SK-N-SH treated with all-trans-retinoic acid at 6 μM for 48 hours (cell line): ENCODE measurements around the gene CASTOR1.

Source experiments
- ARNTL ChIP-seq: fragments of 450-650 bp; formaldehyde crosslinking; IDR thresholded peaks from 2 replicates; pipeline ENCODE4 v1.5.0; 2020; ENCODE audit warnings: low read depth, mild to moderate bottlenecking, moderate library complexity, borderline replicate concordance
- RARB ChIP-seq: fragments of 250-450 bp; sonication (Bioruptor Pico); IDR thresholded peaks from 2 replicates; pipeline ENCODE4 v1.8.0; 2021; ENCODE audit warnings: mild to moderate bottlenecking, moderate library complexity
- ZFP3 ChIP-seq: fragments of 250-450 bp; sonication (Bioruptor Pico); IDR thresholded peaks from 2 replicates; pipeline ENCODE4 v1.5.0; 2020; ENCODE audit warnings: mild to moderate bottlenecking, moderate library complexity
- ZNF70 ChIP-seq: fragments of 450-650 bp; formaldehyde crosslinking; IDR thresholded peaks from 2 replicates; pipeline ENCODE4 v1.5.0; 2020; ENCODE audit warnings: mild to moderate bottlenecking, moderate library complexity
- TF ChIP-seq, protein P1 (sequence below): fragments of 250-450 bp; sonication (Bioruptor Pico); IDR thresholded peaks from 2 replicates; pipeline ENCODE4 v1.8.0; 2021; ENCODE audit warnings: low read depth, mild to moderate bottlenecking, moderate library complexity, borderline replicate concordance
- TF ChIP-seq, protein P2 (sequence below): fragments of 250-450 bp; sonication (Bioruptor Pico); IDR thresholded peaks from 2 replicates; pipeline ENCODE4 v1.5.1; 2021; ENCODE audit warnings: mild to moderate bottlenecking, moderate library complexity

DNA sequence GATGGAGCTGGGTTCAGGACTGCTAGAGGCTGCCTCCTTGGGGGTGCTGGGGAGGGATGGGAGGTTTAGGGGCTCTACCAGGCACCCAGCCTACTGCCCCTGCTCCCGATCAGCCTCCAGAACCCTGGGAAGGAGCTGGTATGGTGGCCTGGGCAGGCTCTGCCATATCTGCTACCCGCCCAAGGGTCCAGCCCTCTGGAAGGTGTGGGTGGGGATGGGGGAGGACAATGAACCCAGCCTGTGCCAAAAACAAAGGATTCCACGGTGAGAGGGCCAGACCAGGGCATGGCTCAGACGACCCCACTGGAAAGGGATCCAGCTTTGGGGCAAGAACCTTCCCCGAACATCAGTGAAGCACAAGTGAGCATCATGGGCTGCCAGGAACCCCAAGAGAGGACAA, 3.0 kb downstream of the CASTOR1 start:
- TF ChIP-seq ARNTL (no peak), ZNF70 (CRISPR knock-in tag) (no peak), ZFP3 (CRISPR knock-in tag) (no peak), RARB (CRISPR knock-in tag) (no peak)
- TF ChIP-seq, protein P1, sequence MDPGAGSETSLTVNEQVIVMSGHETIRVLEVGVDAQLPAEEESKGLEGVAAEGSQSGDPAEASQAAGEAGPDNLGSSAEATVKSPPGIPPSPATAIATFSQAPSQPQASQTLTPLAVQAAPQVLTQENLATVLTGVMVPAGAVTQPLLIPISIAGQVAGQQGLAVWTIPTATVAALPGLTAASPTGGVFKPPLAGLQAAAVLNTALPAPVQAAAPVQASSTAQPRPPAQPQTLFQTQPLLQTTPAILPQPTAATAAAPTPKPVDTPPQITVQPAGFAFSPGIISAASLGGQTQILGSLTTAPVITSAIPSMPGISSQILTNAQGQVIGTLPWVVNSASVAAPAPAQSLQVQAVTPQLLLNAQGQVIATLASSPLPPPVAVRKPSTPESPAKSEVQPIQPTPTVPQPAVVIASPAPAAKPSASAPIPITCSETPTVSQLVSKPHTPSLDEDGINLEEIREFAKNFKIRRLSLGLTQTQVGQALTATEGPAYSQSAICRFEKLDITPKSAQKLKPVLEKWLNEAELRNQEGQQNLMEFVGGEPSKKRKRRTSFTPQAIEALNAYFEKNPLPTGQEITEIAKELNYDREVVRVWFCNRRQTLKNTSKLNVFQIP (CRISPR knock-in tag), result no peak
- TF ChIP-seq, protein P2, sequence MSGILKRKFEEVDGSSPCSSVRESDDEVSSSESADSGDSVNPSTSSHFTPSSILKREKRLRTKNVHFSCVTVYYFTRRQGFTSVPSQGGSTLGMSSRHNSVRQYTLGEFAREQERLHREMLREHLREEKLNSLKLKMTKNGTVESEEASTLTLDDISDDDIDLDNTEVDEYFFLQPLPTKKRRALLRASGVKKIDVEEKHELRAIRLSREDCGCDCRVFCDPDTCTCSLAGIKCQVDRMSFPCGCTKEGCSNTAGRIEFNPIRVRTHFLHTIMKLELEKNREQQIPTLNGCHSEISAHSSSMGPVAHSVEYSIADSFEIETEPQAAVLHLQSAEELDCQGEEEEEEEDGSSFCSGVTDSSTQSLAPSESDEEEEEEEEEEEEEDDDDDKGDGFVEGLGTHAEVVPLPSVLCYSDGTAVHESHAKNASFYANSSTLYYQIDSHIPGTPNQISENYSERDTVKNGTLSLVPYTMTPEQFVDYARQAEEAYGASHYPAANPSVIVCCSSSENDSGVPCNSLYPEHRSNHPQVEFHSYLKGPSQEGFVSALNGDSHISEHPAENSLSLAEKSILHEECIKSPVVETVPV, result no peak
